K562 (cell line): Measurements from ENCODE around the gene MED15. TPM values are rescaled to one million over a fixed set of nuclear protein-coding genes. Genes with fewer than 3 reads are reported as not detected.
A peak's percentile ranks its signal among the peaks of the same experiment; 100 is the strongest.

Experiments used
- E2F3 ChIP-seq: fragments of 250-450 bp; sonication (Bioruptor Pico); IDR thresholded peaks from 2 replicates; pipeline ENCODE4 v1.4.0; 2020; ENCODE audit warnings: mild to moderate bottlenecking
- FOXK1 ChIP-seq: sonication (generic); formaldehyde crosslinking; IDR thresholded peaks from 2 replicates; pipeline ENCODE4 v1.8.0; 2022; ENCODE audit warnings: missing genetic modification reagents, mild to moderate bottlenecking, borderline replicate concordance
- FUS ChIP-seq: fragments of 200-400 bp; formaldehyde crosslinking; optimal IDR thresholded peaks from 2 replicates; pipeline ENCODE3; 2017; ENCODE audit warnings: low read depth, low read length
- HDAC1 ChIP-seq, 2 experiments: fragments of 450-650 bp; IDR thresholded peaks; 2 replicates each; pipeline ENCODE4 v1.6.1; 2016 to 2017; ENCODE audit warnings: inconsistent platforms in 1 of 2, mild to moderate bottlenecking in 1 of 2, moderate library complexity in 1 of 2
- MAFF ChIP-seq: IDR thresholded peaks from 2 replicates; pipeline ENCODE4 v1.6.1; 2012; ENCODE audit warnings: low read length, improper control_type of control experiment
- SAFB ChIP-seq: fragments of 200-400 bp; formaldehyde crosslinking; IDR thresholded peaks from 2 replicates; pipeline ENCODE4 v1.6.1; 2017; ENCODE audit warnings: low read depth, low read length, borderline replicate concordance
- SRF ChIP-seq, 2 experiments: fragments of 250-450, 450-650 bp in 1 of 2; sonication (Bioruptor Pico) in 1 of 2; sonication (generic) in 1 of 2; formaldehyde crosslinking; IDR thresholded peaks; 2 replicates each; pipeline versions ENCODE4 v1.5.0 to v1.5.1; 2020 to 2022; ENCODE audit warnings: mild to moderate bottlenecking in 1 of 2, missing genetic modification reagents in 1 of 2
- SRSF1 ChIP-seq: fragments of 200-400 bp; formaldehyde crosslinking; IDR thresholded peaks from 2 replicates; pipeline ENCODE4 v1.6.1; 2017; ENCODE audit warnings: mild to moderate bottlenecking, low read depth, low read length, moderate library complexity
- STAG1 ChIP-seq: sonication (generic); formaldehyde crosslinking; IDR thresholded peaks from 2 replicates; pipeline ENCODE4 v1.5.0; 2020; ENCODE audit warnings: missing genetic modification reagents, borderline replicate concordance
- YBX1 ChIP-seq: fragments of 450-650 bp; IDR thresholded peaks from 2 replicates; pipeline ENCODE4 v1.7.1; 2016; ENCODE audit warnings: mild to moderate bottlenecking
- ZKSCAN8 ChIP-seq: fragments of 200-800 bp; sonication (Bioruptor generic); IDR thresholded peaks from 2 replicates; pipeline ENCODE4 v1.6.1; 2016; ENCODE audit warnings: missing genetic modification characterization, missing compliant biosample characterization
- polyA plus RNA-seq, 8 experiments: library from polyadenylated mRNA; depleted of rRNA in 4 of 8; stranded (reverse) in 5 of 8; unstranded in 3 of 8; fragments of >200 nt; fragmentation: Nextera tagmentation in 2 of 8; fragmentation: Illumina TruSeq in 1 of 8; extraction: Ambion mirVana in 2 of 8; extraction: Trizol in 1 of 8; gene quantifications; 2 replicates each; pipeline versions ENCODE4 v1.2.1 to v1.2.3, GENCODE V29; 2011 to 2014; ENCODE audit warnings: inconsistent platforms in 1 of 8, missing spikeins in 1 of 8
- total RNA-seq, 7 experiments: library from RNA; depleted of rRNA in 6 of 7; stranded (reverse); fragments of >200 nt in 6 of 7; fragmentation: Illumina TruSeq in 2 of 7; extraction: Trizol in 2 of 7; gene quantifications; 2 replicates each; pipeline versions ENCODE4 v1.2.1 to v1.2.3, GENCODE V29; 2011 to 2021; ENCODE audit warnings: low replicate concordance in 1 of 7
- TF ChIP-seq, protein P1 (sequence below): fragments of 450-650 bp; IDR thresholded peaks from 2 replicates; pipeline ENCODE4 v1.6.1; 2016; ENCODE audit warnings: missing biosample characterization, missing genetic modification characterization
- TF ChIP-seq, protein P2 (sequence below), 2 experiments: fragments of 450-650 bp in 1 of 2; sonication (generic) in 1 of 2; formaldehyde crosslinking in 1 of 2; IDR thresholded peaks in 1 of 2; conservative IDR thresholded peaks in 1 of 2; 2 replicates each; pipeline versions ENCODE4 v1.6.1 to v1.8.1; 2016 to 2023; ENCODE audit warnings: mild to moderate bottlenecking in 2 of 2, moderate library complexity in 2 of 2, inconsistent platforms in 1 of 2, missing genetic modification reagents in 1 of 2
- TF ChIP-seq, protein P3 (sequence below): fragments of 450-650 bp; formaldehyde crosslinking; IDR thresholded peaks from 2 replicates; pipeline ENCODE4 v1.4.0; 2020; ENCODE audit warnings: mild to moderate bottlenecking
- TF ChIP-seq, protein P4 (sequence below): fragments of 250-450 bp; sonication (Bioruptor Pico); IDR thresholded peaks from 2 replicates; pipeline ENCODE4 v1.4.0; 2020; ENCODE audit warnings: borderline replicate concordance
- TF ChIP-seq, protein P5 (sequence below), 2 experiments: fragments of 200-800 bp in 1 of 2; sonication (Bioruptor generic) in 1 of 2; sonication (generic) in 1 of 2; formaldehyde crosslinking in 1 of 2; IDR thresholded peaks in 1 of 2; conservative IDR thresholded peaks in 1 of 2; 2 replicates each; pipeline versions ENCODE4 v1.5.0 to v1.6.1; 2016 to 2020; ENCODE audit warnings: missing compliant biosample characterization in 1 of 2, missing genetic modification characterization in 1 of 2, missing genetic modification reagents in 1 of 2
- TF ChIP-seq, protein P6 (sequence below): fragments of 250-450 bp; sonication (Bioruptor Pico); IDR thresholded peaks from 2 replicates; pipeline ENCODE4 v1.8.0; 2022; ENCODE audit warnings: moderate library complexity, mild to moderate bottlenecking, inconsistent platforms
- TF ChIP-seq, protein P7 (sequence below): sonication (generic); formaldehyde crosslinking; IDR thresholded peaks from 2 replicates; pipeline ENCODE4 v1.8.1; 2023; ENCODE audit warnings: mild to moderate bottlenecking, missing genetic modification reagents, moderate library complexity

Gene MED15
- total and polyA plus RNA-seq, 9 of the 15 experiments (the other 6 are each of a cell fraction or from before 2014, with no cell fraction given) = 4.0 to 271 (median 60.1) TPM

DNA sequence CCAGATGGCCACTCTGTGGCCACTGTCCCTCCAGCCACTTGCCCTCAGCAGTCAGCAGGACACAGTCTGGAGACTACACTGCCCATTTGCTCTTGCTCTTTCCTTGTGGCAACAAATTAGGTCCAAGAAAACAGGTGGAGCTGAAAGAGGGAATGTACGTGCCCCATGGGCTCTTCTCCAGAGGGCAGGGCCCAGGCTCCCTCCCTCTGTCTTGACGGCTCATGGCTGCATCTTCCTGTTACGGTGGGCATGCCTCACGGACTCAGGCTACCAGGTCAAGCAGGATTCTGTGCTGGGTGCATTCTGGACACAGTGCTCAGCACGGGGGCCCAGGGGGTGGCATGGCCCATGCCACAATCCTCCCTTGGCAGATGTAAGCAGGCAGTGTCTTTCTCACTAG lies 71.3 kb downstream of the MED15 start (continued):
- TF ChIP-seq, protein P1, sequence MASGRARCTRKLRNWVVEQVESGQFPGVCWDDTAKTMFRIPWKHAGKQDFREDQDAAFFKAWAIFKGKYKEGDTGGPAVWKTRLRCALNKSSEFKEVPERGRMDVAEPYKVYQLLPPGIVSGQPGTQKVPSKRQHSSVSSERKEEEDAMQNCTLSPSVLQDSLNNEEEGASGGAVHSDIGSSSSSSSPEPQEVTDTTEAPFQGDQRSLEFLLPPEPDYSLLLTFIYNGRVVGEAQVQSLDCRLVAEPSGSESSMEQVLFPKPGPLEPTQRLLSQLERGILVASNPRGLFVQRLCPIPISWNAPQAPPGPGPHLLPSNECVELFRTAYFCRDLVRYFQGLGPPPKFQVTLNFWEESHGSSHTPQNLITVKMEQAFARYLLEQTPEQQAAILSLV (tag) = no peak
- no peak for TF ChIP-seq SRSF1
- TF ChIP-seq ZKSCAN8 (CRISPR knock-in tag) = no peak
- no peak for TF ChIP-seq SAFB
- TF ChIP-seq FOXK1 (CRISPR knock-in tag) = no peak
- TF ChIP-seq, protein P2, sequence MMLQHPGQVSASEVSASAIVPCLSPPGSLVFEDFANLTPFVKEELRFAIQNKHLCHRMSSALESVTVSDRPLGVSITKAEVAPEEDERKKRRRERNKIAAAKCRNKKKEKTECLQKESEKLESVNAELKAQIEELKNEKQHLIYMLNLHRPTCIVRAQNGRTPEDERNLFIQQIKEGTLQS (IDR thresholded peaks at IDR 0.05) = no peak
- TF ChIP-seq, protein P2 (CRISPR knock-in tag; conservative IDR thresholded peaks at IDR 0.05) = 0 out of 2 replicates have a peak, but pooled peaks have one; percentile 28
- no peak for TF ChIP-seq MAFF
- no peak for TF ChIP-seq E2F3 (CRISPR knock-in tag)
- TF ChIP-seq, protein P3, sequence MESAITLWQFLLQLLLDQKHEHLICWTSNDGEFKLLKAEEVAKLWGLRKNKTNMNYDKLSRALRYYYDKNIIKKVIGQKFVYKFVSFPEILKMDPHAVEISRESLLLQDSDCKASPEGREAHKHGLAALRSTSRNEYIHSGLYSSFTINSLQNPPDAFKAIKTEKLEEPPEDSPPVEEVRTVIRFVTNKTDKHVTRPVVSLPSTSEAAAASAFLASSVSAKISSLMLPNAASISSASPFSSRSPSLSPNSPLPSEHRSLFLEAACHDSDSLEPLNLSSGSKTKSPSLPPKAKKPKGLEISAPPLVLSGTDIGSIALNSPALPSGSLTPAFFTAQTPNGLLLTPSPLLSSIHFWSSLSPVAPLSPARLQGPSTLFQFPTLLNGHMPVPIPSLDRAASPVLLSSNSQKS (CRISPR knock-in tag) = no peak
- no peak for TF ChIP-seq FUS
- TF ChIP-seq, protein P4, sequence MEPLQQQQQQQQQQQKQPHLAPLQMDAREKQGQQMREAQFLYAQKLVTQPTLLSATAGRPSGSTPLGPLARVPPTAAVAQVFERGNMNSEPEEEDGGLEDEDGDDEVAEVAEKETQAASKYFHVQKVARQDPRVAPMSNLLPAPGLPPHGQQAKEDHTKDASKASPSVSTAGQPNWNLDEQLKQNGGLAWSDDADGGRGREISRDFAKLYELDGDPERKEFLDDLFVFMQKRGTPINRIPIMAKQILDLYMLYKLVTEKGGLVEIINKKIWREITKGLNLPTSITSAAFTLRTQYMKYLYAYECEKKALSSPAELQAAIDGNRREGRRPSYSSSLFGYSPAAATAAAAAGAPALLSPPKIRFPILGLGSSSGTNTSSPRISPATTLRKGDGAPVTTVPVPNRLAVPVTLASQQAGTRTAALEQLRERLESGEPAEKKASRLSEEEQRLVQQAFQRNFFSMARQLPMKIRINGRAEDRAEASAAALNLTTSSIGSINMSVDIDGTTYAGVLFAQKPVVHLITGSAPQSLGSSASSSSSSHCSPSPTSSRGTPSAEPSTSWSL (CRISPR knock-in tag) = 0 out of 2 replicates have a peak, but pooled peaks have one; percentile 38
- TF ChIP-seq, protein P5, sequence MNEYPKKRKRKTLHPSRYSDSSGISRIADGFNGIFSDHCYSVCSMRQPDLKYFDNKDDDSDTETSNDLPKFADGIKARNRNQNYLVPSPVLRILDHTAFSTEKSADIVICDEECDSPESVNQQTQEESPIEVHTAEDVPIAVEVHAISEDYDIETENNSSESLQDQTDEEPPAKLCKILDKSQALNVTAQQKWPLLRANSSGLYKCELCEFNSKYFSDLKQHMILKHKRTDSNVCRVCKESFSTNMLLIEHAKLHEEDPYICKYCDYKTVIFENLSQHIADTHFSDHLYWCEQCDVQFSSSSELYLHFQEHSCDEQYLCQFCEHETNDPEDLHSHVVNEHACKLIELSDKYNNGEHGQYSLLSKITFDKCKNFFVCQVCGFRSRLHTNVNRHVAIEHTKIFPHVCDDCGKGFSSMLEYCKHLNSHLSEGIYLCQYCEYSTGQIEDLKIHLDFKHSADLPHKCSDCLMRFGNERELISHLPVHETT (CRISPR knock-in tag; conservative IDR thresholded peaks at IDR 0.05 in 1 of 2, IDR thresholded peaks at IDR 0.05 in 1 of 2) = 0 out of 4 replicates have a peak, but pooled peaks of 1 of the 2 experiments have one; percentile 27
- TF ChIP-seq, protein P6, sequence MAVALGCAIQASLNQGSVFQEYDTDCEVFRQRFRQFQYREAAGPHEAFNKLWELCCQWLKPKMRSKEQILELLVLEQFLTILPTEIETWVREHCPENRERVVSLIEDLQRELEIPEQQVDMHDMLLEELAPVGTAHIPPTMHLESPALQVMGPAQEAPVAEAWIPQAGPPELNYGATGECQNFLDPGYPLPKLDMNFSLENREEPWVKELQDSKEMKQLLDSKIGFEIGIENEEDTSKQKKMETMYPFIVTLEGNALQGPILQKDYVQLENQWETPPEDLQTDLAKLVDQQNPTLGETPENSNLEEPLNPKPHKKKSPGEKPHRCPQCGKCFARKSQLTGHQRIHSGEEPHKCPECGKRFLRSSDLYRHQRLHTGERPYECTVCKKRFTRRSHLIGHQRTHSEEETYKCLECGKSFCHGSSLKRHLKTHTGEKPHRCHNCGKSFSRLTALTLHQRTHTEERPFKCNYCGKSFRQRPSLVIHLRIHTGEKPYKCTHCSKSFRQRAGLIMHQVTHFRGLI (CRISPR knock-in tag) = no peak
- TF ChIP-seq, protein P7, sequence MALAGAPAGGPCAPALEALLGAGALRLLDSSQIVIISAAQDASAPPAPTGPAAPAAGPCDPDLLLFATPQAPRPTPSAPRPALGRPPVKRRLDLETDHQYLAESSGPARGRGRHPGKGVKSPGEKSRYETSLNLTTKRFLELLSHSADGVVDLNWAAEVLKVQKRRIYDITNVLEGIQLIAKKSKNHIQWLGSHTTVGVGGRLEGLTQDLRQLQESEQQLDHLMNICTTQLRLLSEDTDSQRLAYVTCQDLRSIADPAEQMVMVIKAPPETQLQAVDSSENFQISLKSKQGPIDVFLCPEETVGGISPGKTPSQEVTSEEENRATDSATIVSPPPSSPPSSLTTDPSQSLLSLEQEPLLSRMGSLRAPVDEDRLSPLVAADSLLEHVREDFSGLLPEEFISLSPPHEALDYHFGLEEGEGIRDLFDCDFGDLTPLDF (CRISPR knock-in tag) = no peak
- peak in 1 of 2 experiments; percentile 17; a peak in 1 of 4 replicates for TF ChIP-seq SRF (CRISPR knock-in tag; IDR thresholded peaks at IDR 0.05)
- TF ChIP-seq YBX1 = no peak
- no peak for TF ChIP-seq HDAC1 (IDR thresholded peaks at IDR 0.05)
- TF ChIP-seq STAG1 (CRISPR knock-in tag) = no peak; the same call in 1 of the 2 replicates
